Measurements from ENCODE around the gene ADRA2C.

Gene ADRA2C

DNA sequence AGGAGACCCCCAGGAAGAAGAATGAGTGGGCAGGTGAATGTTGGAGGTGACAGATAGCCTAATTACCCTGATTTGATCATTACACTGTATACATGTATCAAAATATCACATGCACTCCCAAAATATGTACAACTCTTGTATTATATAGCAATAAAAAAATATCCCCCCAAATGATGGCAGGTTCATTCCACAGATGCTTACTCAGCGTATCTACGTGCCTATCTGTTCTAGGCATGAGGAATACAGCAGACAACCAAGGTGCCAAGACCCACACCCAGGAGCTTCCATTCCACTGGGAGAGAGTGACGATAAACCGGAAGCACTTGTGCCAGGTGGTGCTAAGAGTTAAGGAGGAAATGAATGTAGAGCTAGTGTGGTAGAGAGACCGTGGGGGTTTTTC lies 42.4 kb downstream of the ADRA2C start:
- in situ Hi-C loops (cut with MboI; ENCODE audit: low pct_unique_long_range_greater_than_20kb, low sequenced_read_pairs, unreplicated experiment) = no loop called here
- TF ChIP-seq, protein P1, sequence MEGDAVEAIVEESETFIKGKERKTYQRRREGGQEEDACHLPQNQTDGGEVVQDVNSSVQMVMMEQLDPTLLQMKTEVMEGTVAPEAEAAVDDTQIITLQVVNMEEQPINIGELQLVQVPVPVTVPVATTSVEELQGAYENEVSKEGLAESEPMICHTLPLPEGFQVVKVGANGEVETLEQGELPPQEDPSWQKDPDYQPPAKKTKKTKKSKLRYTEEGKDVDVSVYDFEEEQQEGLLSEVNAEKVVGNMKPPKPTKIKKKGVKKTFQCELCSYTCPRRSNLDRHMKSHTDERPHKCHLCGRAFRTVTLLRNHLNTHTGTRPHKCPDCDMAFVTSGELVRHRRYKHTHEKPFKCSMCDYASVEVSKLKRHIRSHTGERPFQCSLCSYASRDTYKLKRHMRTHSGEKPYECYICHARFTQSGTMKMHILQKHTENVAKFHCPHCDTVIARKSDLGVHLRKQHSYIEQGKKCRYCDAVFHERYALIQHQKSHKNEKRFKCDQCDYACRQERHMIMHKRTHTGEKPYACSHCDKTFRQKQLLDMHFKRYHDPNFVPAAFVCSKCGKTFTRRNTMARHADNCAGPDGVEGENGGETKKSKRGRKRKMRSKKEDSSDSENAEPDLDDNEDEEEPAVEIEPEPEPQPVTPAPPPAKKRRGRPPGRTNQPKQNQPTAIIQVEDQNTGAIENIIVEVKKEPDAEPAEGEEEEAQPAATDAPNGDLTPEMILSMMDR (IDR thresholded peaks at IDR 0.05; ENCODE audit: extremely low read depth, insufficient read depth, missing control alignments) = no peak
- DNase-seq (ENCODE audit: low spot score) = no peak

DNA sequence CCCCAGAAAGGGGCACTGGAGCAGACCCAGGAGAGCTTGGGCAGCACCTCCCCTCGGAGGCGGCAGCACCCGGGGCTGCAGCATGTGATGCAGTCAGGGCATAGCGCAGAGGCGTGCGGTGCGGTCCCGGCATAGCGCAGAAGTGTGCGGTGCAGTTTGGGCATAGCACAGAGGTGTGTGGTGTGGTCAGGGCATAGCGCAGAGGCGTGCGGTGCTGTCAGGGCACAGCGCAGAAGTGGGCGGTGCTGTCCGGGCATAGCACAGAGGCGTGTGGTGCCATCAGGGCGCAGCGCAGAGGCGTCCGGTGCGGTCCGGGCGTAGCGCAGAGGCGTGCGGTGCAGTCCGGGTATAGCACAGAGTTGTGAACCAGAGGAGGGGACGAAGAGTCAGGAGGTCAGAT lies 42.8 kb downstream of the ADRA2C start:
- in situ Hi-C loops (cut with MboI; ENCODE audit: low pct_unique_long_range_greater_than_20kb, low sequenced_read_pairs, unreplicated experiment) = no loop called here
- DNase-seq (ENCODE audit: low spot score) = no peak
- TF ChIP-seq, protein P1 (IDR thresholded peaks at IDR 0.05; ENCODE audit: extremely low read depth, insufficient read depth, missing control alignments) = no peak

DNA sequence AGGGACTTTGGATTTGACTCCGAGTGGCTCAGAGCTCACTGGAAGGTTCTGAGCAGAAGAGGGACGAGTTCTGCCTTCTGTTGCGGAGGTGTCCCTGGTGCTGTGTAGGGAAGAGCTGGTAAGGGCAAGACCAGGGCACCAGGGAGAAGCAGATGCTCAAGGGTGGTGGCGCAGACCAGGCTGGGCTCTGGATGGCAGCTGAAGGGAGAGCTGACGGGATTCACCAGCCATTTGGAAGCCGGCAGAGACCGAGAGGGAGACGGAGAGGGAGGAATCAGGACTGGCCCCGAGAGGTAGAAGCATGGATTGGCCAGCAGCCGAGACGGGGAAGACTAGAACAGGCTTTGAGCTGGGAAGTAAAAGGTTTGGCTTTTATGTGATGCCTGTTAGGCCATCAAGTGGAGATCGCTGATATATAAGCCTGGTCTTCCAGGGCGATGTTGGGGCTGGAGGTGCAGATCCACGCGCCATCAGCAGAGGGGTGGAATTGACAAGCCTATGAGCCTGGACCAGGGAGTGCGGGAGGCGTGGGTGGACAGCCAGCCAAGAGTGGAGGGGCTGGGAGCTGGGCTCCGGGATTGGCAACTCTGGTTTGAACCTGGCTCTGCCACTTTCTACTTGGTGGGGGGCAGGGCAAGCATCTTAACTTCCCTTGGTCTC lies 43.4 kb downstream of the ADRA2C start:
- in situ Hi-C loops (cut with MboI; ENCODE audit: low pct_unique_long_range_greater_than_20kb, low sequenced_read_pairs, unreplicated experiment) = no loop called here
- DNase-seq (ENCODE audit: low spot score) = no peak
- TF ChIP-seq, protein P1 (IDR thresholded peaks at IDR 0.05; ENCODE audit: extremely low read depth, insufficient read depth, missing control alignments) = no peak

DNA sequence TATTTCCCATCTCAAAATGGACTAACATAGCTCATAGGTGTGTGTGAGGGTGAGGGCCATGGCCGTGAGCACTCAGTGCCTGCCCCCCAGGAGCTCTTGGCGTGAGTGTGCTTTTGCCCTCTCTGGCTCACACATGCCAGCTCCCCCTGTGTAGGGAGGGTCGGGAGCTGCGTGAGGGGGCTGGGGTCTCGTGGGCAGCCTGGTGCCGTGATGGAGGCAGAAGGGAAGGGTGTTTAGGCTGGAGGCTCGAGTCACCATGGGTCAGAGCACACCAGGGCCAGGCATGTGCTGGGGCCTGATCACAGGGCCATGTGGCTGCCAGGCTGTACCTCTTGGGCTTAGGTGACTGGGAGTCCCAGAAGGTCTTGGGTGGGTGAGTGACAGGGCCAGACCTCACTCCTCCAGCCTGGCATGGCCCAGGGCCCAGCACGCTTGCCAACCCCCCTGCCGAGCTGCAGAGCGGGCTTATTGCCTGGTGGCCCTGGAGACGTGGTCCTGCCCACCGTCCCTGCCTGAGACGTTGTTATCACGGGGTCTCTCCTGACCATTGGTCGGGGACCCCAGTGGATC lies 44.0 kb downstream of the ADRA2C start:
- DNase-seq (ENCODE audit: low spot score) = no peak
- in situ Hi-C loops (cut with MboI; ENCODE audit: low pct_unique_long_range_greater_than_20kb, low sequenced_read_pairs, unreplicated experiment) = no loop called here
- TF ChIP-seq, protein P1 (IDR thresholded peaks at IDR 0.05; ENCODE audit: extremely low read depth, insufficient read depth, missing control alignments) = no peak

DNA sequence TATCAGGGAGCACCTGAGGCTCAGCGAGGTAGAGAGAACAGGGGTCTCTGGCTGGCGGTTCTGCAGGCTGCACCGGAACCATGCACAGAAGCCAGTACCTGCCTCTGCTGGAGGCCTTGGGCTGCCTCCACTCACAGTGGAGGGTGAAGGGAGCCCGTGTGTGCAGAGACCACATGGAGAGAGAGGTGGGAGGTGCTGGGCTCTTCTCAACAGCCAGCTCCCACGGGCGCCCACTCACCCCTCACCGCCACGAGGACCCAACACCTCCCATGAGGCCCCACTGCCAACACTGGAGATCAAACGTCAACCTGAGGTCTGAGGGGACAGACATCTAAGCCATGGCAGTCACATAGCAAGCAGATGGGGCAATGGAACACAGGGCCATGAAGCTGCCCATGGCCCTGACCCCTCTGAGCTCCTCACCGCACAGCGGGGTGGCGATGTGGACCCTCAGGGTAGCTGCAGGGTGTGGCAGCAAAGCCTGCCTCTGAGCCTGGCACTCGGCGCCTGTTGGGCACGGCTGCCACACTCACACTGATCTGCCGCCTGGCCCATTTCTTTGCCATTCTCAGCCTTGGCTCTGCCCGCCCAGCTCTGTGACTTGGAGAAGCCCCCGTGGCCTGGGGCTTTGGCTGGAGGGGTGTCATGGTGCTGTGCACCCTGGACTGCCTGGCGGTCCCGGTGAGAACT lies 44.8 kb downstream of the ADRA2C start:
- in situ Hi-C loops (cut with MboI; ENCODE audit: low pct_unique_long_range_greater_than_20kb, low sequenced_read_pairs, unreplicated experiment) = no loop called here
- TF ChIP-seq, protein P1 (IDR thresholded peaks at IDR 0.05; ENCODE audit: extremely low read depth, insufficient read depth, missing control alignments) = no peak
- DNase-seq (ENCODE audit: low spot score) = no peak

DNA sequence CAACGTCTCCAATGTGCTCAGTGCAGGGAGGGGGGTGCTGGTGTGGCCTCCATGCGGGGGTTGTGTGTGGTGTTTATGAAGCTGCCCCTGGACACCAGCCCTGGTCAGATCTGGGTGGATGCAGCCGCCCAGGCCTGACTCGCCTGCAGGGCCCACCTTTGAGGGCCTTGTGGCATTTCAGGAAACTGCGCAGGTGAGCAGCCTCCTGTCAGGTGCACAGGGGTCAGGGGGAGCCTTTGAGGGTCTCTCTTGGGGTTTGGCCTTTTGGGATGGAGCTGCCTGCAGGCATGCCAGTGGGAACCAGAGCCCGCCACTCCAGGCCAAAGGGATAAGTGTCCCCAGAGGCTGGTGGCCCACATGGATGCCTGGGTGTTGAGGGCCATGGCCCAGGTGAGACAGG lies 45.4 kb downstream of the ADRA2C start:
- in situ Hi-C loops (cut with MboI; ENCODE audit: low pct_unique_long_range_greater_than_20kb, low sequenced_read_pairs, unreplicated experiment) = no loop called here
- TF ChIP-seq, protein P1 (IDR thresholded peaks at IDR 0.05; ENCODE audit: extremely low read depth, insufficient read depth, missing control alignments) = no peak

More for the DNA sequence above, 45.4 kb downstream of the ADRA2C start:
- DNase-seq (ENCODE audit: low spot score) = no peak

Measured in GM13977 (cell line).